ENCODE measurements around the gene HMBS. TPM values are rescaled to one million over a fixed set of nuclear protein-coding genes. Genes with fewer than 3 reads are reported as not detected.
A peak's percentile ranks its signal among the peaks of the same experiment; 100 is the strongest.

Gene HMBS
- total RNA-seq, 1 donor from 2014 or later, result 58.4 TPM

DNA sequence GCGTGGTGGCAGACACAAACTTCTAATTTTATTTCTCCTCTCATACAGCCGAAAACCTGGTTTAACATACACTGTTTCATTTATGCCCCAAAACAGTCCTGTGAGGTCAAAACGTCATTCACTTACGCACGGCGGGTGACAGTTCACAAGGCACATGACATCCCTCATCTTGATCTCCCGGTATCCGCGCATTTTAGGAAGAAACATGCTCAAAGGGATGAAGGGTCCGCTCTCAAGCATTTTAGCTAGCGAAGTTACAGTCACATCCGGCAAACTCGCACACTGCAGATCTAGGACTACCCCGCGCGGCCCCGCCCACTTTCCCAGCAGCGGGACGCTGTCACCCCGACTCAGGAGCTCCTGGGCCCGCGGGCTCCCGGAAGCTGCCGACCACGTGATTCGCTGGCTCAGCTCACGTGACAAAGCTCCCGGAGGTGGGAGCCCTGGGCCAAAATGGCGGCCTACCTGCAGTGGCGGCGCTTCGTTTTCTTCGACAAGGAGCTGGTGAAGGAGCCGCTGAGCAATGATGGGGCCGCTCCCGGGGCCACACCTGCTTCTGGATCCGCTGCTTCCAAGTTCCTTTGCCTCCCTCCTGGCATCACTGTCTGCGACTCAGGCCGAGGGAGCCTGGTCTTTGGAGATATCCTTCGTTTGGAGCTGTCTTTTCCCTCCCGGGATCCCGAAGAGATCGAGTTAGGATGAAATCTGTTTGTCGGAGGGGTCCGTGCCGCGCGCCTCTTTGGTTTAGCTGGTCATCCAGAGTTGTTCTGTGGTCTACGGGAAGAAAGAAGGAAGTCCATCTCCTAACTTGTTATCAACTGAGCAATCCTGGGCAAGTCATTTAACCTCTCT is 17.1 kb upstream of the HMBS start, which contains the start of gene VPS11:
VPS11 (plus strand) TSS at position 448 of the 852 bp plus-strand sequence; CDS start at position 454, 6 bp downstream.
- Mint-ChIP-seq H3K4me1 (peaks cover 29% of the 10 kb centered on the region), H3K4me3 (peak within 1 kb of the TSS; percentile 95), H3K36me3 (ENCODE audit: low read depth) (no peaks in the 10 kb centered on the region), H3K27ac (ENCODE audit: unreplicated experiment) (peak within 1 kb of the TSS; percentile 93), H3K27me3 (ENCODE audit: low read depth) (no peaks in the 10 kb centered on the region), H3K9me3 (no peaks in the 10 kb centered on the region)
- peak; percentile 91 for DNase-seq (ENCODE audit: low read depth, low spot score)
- TF ChIP-seq, protein P1, sequence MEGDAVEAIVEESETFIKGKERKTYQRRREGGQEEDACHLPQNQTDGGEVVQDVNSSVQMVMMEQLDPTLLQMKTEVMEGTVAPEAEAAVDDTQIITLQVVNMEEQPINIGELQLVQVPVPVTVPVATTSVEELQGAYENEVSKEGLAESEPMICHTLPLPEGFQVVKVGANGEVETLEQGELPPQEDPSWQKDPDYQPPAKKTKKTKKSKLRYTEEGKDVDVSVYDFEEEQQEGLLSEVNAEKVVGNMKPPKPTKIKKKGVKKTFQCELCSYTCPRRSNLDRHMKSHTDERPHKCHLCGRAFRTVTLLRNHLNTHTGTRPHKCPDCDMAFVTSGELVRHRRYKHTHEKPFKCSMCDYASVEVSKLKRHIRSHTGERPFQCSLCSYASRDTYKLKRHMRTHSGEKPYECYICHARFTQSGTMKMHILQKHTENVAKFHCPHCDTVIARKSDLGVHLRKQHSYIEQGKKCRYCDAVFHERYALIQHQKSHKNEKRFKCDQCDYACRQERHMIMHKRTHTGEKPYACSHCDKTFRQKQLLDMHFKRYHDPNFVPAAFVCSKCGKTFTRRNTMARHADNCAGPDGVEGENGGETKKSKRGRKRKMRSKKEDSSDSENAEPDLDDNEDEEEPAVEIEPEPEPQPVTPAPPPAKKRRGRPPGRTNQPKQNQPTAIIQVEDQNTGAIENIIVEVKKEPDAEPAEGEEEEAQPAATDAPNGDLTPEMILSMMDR (conservative IDR thresholded peaks at IDR 0.05), result no peak

DNA sequence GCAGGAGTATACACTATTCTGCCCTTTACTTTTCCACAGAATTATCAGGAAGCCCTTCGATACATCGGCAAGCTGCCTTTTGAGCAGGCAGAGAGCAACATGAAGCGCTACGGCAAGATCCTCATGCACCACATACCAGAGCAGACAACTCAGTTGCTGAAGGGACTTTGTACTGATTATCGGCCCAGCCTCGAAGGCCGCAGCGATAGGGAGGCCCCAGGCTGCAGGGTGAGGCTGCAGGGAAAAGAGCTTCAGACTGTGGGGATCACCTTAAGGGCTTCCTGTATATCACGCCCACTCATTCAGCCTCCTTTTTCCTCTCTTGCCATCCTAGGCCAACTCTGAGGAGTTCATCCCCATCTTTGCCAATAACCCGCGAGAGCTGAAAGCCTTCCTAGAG is 6.8 kb upstream of the HMBS start:
- Mint-ChIP-seq H3K27ac (ENCODE audit: unreplicated experiment) (no peak overlapping the region), H3K9me3 (no peaks in the 10 kb centered on the region), H3K4me3 (no peak overlapping the region), H3K27me3 (ENCODE audit: low read depth) (no peaks in the 10 kb centered on the region), H3K36me3 (ENCODE audit: low read depth) (peaks cover 7% of the 10 kb centered on the region), H3K4me1 (peaks cover 17% of the 10 kb centered on the region)
- no peak for DNase-seq (ENCODE audit: low read depth, low spot score)
- TF ChIP-seq, protein P1 (conservative IDR thresholded peaks at IDR 0.05), result no peak

GRCh38 chr11:119078675-119079420 is 5.8 kb upstream of the HMBS start:
- peaks cover 17% of the 10 kb centered on the region for H3K4me1 Mint-ChIP-seq
- H3K27me3 Mint-ChIP-seq (ENCODE audit: low read depth), result no peaks in the 10 kb centered on the region
- H3K4me3 Mint-ChIP-seq, result no peak overlapping the region
- no peak for DNase-seq (ENCODE audit: low read depth, low spot score)
- H3K9me3 Mint-ChIP-seq, result no peaks in the 10 kb centered on the region
- peaks cover 5% of the 10 kb centered on the region for H3K36me3 Mint-ChIP-seq (ENCODE audit: low read depth)
- no peak overlapping the region for H3K27ac Mint-ChIP-seq (ENCODE audit: unreplicated experiment)
- TF ChIP-seq, protein P1 (conservative IDR thresholded peaks at IDR 0.05), result no peak

GRCh38 chr11:119081682-119082260 is 2.9 kb upstream of the HMBS start:
- Mint-ChIP-seq H3K9me3 (no peaks in the 10 kb centered on the region), H3K27ac (ENCODE audit: unreplicated experiment) (no peak overlapping the region), H3K36me3 (ENCODE audit: low read depth) (peaks cover 5% of the 10 kb centered on the region), H3K4me3 (peak overlapping the region; percentile 14), H3K4me1 (peaks cover 34% of the 10 kb centered on the region), H3K27me3 (ENCODE audit: low read depth) (no peaks in the 10 kb centered on the region)
- TF ChIP-seq, protein P1 (conservative IDR thresholded peaks at IDR 0.05), result no peak
- no peak for DNase-seq (ENCODE audit: low read depth, low spot score)

DNA sequence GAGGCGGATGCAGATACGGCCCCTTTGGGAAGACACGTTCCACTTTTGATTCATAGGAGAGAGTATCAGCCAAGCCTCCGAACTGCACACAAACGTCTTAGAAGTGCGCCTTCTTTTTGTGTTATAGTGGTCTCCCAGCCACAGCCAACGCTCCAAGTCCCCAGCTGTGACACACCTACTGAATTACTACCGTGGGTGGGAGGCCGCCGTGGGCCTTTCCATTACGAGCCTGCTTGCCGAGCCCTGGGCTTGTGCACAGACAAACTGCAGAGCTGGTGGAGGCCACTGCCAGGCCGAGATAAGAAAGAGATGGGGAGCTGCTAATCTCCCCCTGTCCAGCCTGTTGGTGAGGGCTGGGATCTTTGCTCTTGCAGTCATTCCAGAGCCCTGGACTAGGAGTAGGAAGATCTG is 761 bp downstream of the HMBS start:
- TF ChIP-seq, protein P1 (conservative IDR thresholded peaks at IDR 0.05), result no peak
- Mint-ChIP-seq H3K4me1 (peaks cover 45% of the 10 kb centered on the region), H3K27ac (ENCODE audit: unreplicated experiment) (peak overlapping the region; percentile 96), H3K36me3 (ENCODE audit: low read depth) (peaks cover 2% of the 10 kb centered on the region), H3K27me3 (ENCODE audit: low read depth) (no peaks in the 10 kb centered on the region), H3K9me3 (no peaks in the 10 kb centered on the region), H3K4me3 (peak overlapping the region; percentile 100)
- DNase-seq (ENCODE audit: low read depth, low spot score), result no peak
